IPS-20b (cell line): ENCODE results near the gene RDH13.

ENCODE experiments used
- H3K27ac ChIP-seq: one replicate; pipeline ENCODE4 v1.5.1; 2013; ENCODE audit warnings: low read length
- H3K27me3 ChIP-seq: 2 replicates; pipeline ENCODE4 v1.6.1; 2013; ENCODE audit warnings: mild to moderate bottlenecking, low read length, inconsistent platforms; ENCODE audit not compliant: insufficient read depth
- H3K36me3 ChIP-seq: 2 replicates; pipeline ENCODE4 v1.6.1; 2013; ENCODE audit warnings: low read depth, mild to moderate bottlenecking, inconsistent platforms, low read length, moderate library complexity; ENCODE audit not compliant: insufficient read depth
- H3K4me1 ChIP-seq: 2 replicates; pipeline ENCODE4 v1.6.1; 2013; ENCODE audit warnings: mild to moderate bottlenecking, control low read depth, inconsistent platforms, low read length, moderate library complexity; ENCODE audit not compliant: insufficient read depth
- H3K4me3 ChIP-seq: 2 replicates; pipeline ENCODE4 v1.5.1; 2013; ENCODE audit warnings: mild to moderate bottlenecking, low read length, inconsistent platforms
- H3K9ac ChIP-seq: 2 replicates; pipeline ENCODE4 v1.6.1; 2013; ENCODE audit warnings: low read depth, mild to moderate bottlenecking, inconsistent platforms, low read length, moderate library complexity
- H3K9me3 ChIP-seq: 2 replicates; pipeline ENCODE4 v1.6.1; 2013; ENCODE audit warnings: mild to moderate bottlenecking, low read depth, low read length, inconsistent platforms; ENCODE audit not compliant: insufficient read depth

Gene RDH13

GRCh38 chr19:54995561-54995960 is 67.4 kb downstream of the RDH13 start:
- Histone ChIP-seq H3K27ac (no peak overlapping the region), H3K9ac (no peak overlapping the region), H3K9me3 (no peaks in the 10 kb centered on the region), H3K36me3 (no peaks in the 10 kb centered on the region), H3K4me1 (no peaks in the 10 kb centered on the region), H3K4me3 (no peak overlapping the region), H3K27me3 (no peaks in the 10 kb centered on the region)
